ENCODE measurements around the gene ELP1. TPM values are rescaled to one million over a fixed set of nuclear protein-coding genes. Genes with fewer than 3 reads are reported as not detected.
"Not testable (repeated sequence)": the region's sequence is repeated elsewhere in the genome, so short reads cannot be mapped to it uniquely, and the experiment has no call there.

Gene ELP1
- total RNA-seq, 1 experiment from 2014 or later: 27.9 TPM

DNA sequence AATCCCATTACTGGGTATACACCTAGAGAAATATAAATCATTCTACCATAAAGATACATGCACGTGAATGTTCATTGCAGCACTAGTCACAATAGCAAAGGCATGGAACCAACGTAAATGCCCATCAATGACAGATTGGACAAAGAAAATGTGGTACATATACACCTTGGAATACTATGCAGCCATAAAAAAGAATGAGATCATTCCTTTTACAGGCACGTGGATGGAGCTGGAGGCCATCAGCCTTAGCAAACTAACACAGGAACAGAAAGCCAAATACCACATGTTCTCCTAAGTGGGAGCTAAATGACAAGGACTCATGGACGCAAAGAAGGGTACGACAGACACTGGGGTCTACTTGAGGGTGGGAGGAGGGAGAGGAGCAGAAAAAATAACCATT lies 94.4 kb downstream of the ELP1 start:
- H3K4me1 Mint-ChIP-seq: peaks cover 15% of the 10 kb centered on the region
- CTCF ChIA-PET; DNase-seq (ENCODE audit: low spot score); H3K36me3 Mint-ChIP-seq; POLR2A ChIA-PET; H3K27me3 Mint-ChIP-seq (ENCODE audit: low read depth); H3K4me3 Mint-ChIP-seq; H3K27ac Mint-ChIP-seq; H3K9me3 Mint-ChIP-seq; ATAC-seq: not testable (repeated sequence)

DNA sequence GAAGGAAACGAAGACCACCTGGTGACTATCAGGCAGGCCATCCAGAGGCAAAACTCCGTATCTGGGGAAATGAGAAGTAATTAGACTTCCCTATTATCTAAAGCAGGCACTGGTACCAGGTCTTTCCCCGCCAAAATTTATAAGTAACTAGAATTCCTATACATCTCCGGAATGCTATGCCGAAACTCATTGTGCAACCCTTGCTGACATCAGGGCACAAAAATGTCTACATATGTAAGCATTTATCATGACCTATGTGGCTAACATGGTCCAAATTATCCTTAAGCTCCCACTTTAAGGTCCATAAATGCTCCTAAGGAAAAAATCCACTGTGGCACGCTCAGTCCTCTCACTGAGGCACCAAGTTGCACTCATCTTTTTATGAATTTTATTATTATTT lies 95.9 kb downstream of the ELP1 start:
- TF ChIP-seq ETV6 (CRISPR knock-in tag; IDR thresholded peaks at IDR 0.05) (no peak), ZNF317 (CRISPR knock-in tag; IDR thresholded peaks at IDR 0.05; ENCODE audit: borderline replicate concordance, low read depth) (no peak), TCF7 (CRISPR knock-in tag; IDR thresholded peaks at IDR 0.05; ENCODE audit: low read depth) (no peak), ZNF219 (CRISPR knock-in tag; IDR thresholded peaks at IDR 0.05; ENCODE audit: borderline replicate concordance) (no peak), GRHL2 (CRISPR knock-in tag; IDR thresholded peaks at IDR 0.05; ENCODE audit: insufficient replicate concordance, severe bottlenecking) (no peak), KAT7 (CRISPR knock-in tag; IDR thresholded peaks at IDR 0.05; ENCODE audit: borderline replicate concordance) (no peak), OVOL2 (CRISPR knock-in tag; IDR thresholded peaks at IDR 0.05; ENCODE audit: borderline replicate concordance) (no peak), NFATC4 (CRISPR knock-in tag; IDR thresholded peaks at IDR 0.05) (no peak)
- TF ChIP-seq, protein P1, sequence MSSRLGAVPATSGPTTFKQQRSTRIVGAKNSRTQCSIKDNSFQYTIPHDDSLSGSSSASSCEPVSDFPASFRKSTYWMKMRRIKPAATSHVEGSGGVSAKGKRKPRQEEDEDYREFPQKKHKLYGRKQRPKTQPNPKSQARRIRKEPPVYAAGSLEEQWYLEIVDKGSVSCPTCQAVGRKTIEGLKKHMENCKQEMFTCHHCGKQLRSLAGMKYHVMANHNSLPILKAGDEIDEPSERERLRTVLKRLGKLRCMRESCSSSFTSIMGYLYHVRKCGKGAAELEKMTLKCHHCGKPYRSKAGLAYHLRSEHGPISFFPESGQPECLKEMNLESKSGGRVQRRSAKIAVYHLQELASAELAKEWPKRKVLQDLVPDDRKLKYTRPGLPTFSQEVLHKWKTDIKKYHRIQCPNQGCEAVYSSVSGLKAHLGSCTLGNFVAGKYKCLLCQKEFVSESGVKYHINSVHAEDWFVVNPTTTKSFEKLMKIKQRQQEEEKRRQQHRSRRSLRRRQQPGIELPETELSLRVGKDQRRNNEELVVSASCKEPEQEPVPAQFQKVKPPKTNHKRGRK (CRISPR knock-in tag; IDR thresholded peaks at IDR 0.05; ENCODE audit: borderline replicate concordance): no peak
- TF ChIP-seq, protein P2, sequence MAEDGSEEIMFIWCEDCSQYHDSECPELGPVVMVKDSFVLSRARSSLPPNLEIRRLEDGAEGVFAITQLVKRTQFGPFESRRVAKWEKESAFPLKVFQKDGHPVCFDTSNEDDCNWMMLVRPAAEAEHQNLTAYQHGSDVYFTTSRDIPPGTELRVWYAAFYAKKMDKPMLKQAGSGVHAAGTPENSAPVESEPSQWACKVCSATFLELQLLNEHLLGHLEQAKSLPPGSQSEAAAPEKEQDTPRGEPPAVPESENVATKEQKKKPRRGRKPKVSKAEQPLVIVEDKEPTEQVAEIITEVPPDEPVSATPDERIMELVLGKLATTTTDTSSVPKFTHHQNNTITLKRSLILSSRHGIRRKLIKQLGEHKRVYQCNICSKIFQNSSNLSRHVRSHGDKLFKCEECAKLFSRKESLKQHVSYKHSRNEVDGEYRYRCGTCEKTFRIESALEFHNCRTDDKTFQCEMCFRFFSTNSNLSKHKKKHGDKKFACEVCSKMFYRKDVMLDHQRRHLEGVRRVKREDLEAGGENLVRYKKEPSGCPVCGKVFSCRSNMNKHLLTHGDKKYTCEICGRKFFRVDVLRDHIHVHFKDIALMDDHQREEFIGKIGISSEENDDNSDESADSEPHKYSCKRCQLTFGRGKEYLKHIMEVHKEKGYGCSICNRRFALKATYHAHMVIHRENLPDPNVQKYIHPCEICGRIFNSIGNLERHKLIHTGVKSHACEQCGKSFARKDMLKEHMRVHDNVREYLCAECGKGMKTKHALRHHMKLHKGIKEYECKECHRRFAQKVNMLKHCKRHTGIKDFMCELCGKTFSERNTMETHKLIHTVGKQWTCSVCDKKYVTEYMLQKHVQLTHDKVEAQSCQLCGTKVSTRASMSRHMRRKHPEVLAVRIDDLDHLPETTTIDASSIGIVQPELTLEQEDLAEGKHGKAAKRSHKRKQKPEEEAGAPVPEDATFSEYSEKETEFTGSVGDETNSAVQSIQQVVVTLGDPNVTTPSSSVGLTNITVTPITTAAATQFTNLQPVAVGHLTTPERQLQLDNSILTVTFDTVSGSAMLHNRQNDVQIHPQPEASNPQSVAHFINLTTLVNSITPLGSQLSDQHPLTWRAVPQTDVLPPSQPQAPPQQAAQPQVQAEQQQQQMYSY (CRISPR knock-in tag; IDR thresholded peaks at IDR 0.05): no peak
- TF ChIP-seq, protein P3, sequence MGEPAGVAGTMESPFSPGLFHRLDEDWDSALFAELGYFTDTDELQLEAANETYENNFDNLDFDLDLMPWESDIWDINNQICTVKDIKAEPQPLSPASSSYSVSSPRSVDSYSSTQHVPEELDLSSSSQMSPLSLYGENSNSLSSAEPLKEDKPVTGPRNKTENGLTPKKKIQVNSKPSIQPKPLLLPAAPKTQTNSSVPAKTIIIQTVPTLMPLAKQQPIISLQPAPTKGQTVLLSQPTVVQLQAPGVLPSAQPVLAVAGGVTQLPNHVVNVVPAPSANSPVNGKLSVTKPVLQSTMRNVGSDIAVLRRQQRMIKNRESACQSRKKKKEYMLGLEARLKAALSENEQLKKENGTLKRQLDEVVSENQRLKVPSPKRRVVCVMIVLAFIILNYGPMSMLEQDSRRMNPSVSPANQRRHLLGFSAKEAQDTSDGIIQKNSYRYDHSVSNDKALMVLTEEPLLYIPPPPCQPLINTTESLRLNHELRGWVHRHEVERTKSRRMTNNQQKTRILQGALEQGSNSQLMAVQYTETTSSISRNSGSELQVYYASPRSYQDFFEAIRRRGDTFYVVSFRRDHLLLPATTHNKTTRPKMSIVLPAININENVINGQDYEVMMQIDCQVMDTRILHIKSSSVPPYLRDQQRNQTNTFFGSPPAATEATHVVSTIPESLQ (CRISPR knock-in tag; IDR thresholded peaks at IDR 0.05): no peak
- TF ChIP-seq, protein P4, sequence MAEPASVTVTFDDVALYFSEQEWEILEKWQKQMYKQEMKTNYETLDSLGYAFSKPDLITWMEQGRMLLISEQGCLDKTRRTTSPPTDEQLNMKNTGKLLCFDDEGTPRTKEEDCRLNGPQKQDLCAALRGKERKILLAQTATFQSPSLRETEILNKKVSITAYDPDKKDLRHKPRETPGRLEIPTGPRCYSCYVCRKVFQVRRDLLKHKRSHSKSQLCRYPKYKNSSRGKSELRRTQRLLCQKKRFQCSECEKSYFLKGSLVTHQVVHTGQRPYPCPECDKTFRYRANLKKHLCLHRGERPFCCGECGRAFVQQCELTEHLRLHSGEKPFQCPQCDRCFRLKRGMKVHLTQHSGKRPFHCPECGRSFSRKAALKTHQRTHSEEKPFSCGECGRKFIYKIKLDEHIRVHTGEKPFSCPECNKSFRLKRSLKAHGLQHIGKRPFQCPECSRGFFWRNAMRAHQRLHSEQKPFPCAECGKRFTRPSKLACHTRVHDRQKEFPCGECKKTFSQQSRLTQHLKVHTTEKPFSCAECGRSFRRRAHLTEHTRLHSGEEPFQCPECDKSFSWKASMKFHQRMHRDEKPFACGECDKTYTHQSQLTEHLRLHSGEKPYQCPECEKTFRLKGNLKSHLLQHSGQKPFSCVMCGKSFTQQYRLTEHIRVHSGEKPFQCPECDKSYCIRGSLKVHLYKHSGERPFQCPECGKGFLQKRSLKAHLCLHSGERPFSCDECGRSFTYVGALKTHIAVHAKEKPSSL (CRISPR knock-in tag; conservative IDR thresholded peaks at IDR 0.05): no peak
- TF ChIP-seq, protein P5, sequence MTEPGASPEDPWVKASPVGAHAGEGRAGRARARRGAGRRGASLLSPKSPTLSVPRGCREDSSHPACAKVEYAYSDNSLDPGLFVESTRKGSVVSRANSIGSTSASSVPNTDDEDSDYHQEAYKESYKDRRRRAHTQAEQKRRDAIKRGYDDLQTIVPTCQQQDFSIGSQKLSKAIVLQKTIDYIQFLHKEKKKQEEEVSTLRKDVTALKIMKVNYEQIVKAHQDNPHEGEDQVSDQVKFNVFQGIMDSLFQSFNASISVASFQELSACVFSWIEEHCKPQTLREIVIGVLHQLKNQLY (CRISPR knock-in tag; IDR thresholded peaks at IDR 0.05): no peak
- TF ChIP-seq, protein P6, sequence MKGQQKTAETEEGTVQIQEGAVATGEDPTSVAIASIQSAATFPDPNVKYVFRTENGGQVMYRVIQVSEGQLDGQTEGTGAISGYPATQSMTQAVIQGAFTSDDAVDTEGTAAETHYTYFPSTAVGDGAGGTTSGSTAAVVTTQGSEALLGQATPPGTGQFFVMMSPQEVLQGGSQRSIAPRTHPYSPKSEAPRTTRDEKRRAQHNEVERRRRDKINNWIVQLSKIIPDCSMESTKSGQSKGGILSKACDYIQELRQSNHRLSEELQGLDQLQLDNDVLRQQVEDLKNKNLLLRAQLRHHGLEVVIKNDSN (CRISPR knock-in tag; IDR thresholded peaks at IDR 0.05): no peak
- TF ChIP-seq, protein P7, sequence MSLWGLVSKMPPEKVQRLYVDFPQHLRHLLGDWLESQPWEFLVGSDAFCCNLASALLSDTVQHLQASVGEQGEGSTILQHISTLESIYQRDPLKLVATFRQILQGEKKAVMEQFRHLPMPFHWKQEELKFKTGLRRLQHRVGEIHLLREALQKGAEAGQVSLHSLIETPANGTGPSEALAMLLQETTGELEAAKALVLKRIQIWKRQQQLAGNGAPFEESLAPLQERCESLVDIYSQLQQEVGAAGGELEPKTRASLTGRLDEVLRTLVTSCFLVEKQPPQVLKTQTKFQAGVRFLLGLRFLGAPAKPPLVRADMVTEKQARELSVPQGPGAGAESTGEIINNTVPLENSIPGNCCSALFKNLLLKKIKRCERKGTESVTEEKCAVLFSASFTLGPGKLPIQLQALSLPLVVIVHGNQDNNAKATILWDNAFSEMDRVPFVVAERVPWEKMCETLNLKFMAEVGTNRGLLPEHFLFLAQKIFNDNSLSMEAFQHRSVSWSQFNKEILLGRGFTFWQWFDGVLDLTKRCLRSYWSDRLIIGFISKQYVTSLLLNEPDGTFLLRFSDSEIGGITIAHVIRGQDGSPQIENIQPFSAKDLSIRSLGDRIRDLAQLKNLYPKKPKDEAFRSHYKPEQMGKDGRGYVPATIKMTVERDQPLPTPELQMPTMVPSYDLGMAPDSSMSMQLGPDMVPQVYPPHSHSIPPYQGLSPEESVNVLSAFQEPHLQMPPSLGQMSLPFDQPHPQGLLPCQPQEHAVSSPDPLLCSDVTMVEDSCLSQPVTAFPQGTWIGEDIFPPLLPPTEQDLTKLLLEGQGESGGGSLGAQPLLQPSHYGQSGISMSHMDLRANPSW (CRISPR knock-in tag; conservative IDR thresholded peaks at IDR 0.05; ENCODE audit: low read depth): no peak
- TF ChIP-seq, protein P8, sequence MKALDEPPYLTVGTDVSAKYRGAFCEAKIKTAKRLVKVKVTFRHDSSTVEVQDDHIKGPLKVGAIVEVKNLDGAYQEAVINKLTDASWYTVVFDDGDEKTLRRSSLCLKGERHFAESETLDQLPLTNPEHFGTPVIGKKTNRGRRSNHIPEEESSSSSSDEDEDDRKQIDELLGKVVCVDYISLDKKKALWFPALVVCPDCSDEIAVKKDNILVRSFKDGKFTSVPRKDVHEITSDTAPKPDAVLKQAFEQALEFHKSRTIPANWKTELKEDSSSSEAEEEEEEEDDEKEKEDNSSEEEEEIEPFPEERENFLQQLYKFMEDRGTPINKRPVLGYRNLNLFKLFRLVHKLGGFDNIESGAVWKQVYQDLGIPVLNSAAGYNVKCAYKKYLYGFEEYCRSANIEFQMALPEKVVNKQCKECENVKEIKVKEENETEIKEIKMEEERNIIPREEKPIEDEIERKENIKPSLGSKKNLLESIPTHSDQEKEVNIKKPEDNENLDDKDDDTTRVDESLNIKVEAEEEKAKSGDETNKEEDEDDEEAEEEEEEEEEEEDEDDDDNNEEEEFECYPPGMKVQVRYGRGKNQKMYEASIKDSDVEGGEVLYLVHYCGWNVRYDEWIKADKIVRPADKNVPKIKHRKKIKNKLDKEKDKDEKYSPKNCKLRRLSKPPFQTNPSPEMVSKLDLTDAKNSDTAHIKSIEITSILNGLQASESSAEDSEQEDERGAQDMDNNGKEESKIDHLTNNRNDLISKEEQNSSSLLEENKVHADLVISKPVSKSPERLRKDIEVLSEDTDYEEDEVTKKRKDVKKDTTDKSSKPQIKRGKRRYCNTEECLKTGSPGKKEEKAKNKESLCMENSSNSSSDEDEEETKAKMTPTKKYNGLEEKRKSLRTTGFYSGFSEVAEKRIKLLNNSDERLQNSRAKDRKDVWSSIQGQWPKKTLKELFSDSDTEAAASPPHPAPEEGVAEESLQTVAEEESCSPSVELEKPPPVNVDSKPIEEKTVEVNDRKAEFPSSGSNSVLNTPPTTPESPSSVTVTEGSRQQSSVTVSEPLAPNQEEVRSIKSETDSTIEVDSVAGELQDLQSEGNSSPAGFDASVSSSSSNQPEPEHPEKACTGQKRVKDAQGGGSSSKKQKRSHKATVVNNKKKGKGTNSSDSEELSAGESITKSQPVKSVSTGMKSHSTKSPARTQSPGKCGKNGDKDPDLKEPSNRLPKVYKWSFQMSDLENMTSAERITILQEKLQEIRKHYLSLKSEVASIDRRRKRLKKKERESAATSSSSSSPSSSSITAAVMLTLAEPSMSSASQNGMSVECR (CRISPR knock-in tag; IDR thresholded peaks at IDR 0.05; ENCODE audit: borderline replicate concordance): no peak
- H3K27me3 Mint-ChIP-seq (ENCODE audit: low read depth): no peaks in the 10 kb centered on the region
- H3K9me3 Mint-ChIP-seq: peaks cover 5% of the 10 kb centered on the region
- POLR2A ChIA-PET: no interaction called here
- CTCF ChIA-PET: no interaction called here
- ATAC-seq (no peak), DNase-seq (ENCODE audit: low spot score) (no peak)
- no peak overlapping the region for H3K27ac Mint-ChIP-seq
- peaks cover 15% of the 10 kb centered on the region for H3K4me1 Mint-ChIP-seq
- H3K36me3 Mint-ChIP-seq: no peaks in the 10 kb centered on the region
- no peak overlapping the region for H3K4me3 Mint-ChIP-seq

Measured in WTC11 (cell line).